KMS-11 (cell line): ENCODE results near the gene APLP1.
"Not testable (repeated sequence)": the region's sequence is repeated elsewhere in the genome, so short reads cannot be mapped to it uniquely, and the experiment has no call there.

Source experiments
- H2AFZ ChIP-seq: fragments of 200-600 bp; sonication (generic); 2 replicates; pipeline ENCODE4 v1.6.1; 2016; ENCODE audit warnings: antibody characterized with exemption, mixed run types, low read depth
- H3K27ac ChIP-seq: fragments of 200-600 bp; sonication (generic); 2 replicates; pipeline ENCODE4 v1.6.1; 2016; ENCODE audit warnings: mild to moderate bottlenecking, mixed run types
- H3K27me3 ChIP-seq: fragments of 200-600 bp; sonication (generic); 2 replicates; pipeline ENCODE4 v1.6.1; 2017; ENCODE audit warnings: mild to moderate bottlenecking, low read depth, mixed run types, moderate library complexity; ENCODE audit not compliant: insufficient read depth
- H3K36me3 ChIP-seq: fragments of 200-600 bp; sonication (generic); 2 replicates; pipeline ENCODE4 v1.6.1; 2017; ENCODE audit warnings: mild to moderate bottlenecking, mixed run types; ENCODE audit not compliant: insufficient read depth
- H3K4me1 ChIP-seq: fragments of 200-600 bp; sonication (generic); 2 replicates; pipeline ENCODE4 v1.6.1; 2016; ENCODE audit warnings: mild to moderate bottlenecking, low read depth, mixed run types; ENCODE audit not compliant: poor library complexity, severe bottlenecking
- H3K4me2 ChIP-seq: fragments of 200-600 bp; sonication (generic); 2 replicates; pipeline ENCODE4 v1.7.0; 2016; ENCODE audit warnings: mild to moderate bottlenecking, mixed run types
- H3K4me3 ChIP-seq: fragments of 200-600 bp; sonication (generic); IDR thresholded peaks from 2 replicates; pipeline ENCODE4 v1.6.1; 2017; ENCODE audit warnings: low read depth, low read length, mixed read lengths; ENCODE audit not compliant: insufficient read depth
- H3K79me2 ChIP-seq: fragments of 200-600 bp; sonication (generic); 2 replicates; pipeline ENCODE4 v1.6.1; 2016; ENCODE audit warnings: low read depth, mixed run types; ENCODE audit not compliant: insufficient read depth
- H3K9ac ChIP-seq: fragments of 200-600 bp; sonication (generic); 2 replicates; pipeline ENCODE4 v1.6.1; 2016; ENCODE audit warnings: mild to moderate bottlenecking, mixed run types
- H4K20me1 ChIP-seq: fragments of 200-600 bp; sonication (generic); 2 replicates; pipeline ENCODE4 v1.6.1; 2016; ENCODE audit warnings: mild to moderate bottlenecking, mixed run types; ENCODE audit not compliant: insufficient read depth
- CTCF ChIP-seq: fragments of 200-600 bp; sonication (generic); conservative IDR thresholded peaks from 2 replicates; pipeline ENCODE4 v1.6.1; 2017; ENCODE audit warnings: low read depth, mild to moderate bottlenecking, antibody characterized with exemption, low read length, moderate library complexity, mixed read lengths

The APLP1 gene

GRCh38 chr19:35830986-35831385 lies 37.4 kb upstream of the APLP1 start:
- Histone ChIP-seq H3K27ac (no peak overlapping the region), H3K4me2 (no peak overlapping the region), H3K36me3 (no peaks in the 10 kb centered on the region), H3K4me3 (no peak overlapping the region), H2AFZ (no peak overlapping the region), H3K9ac (no peak overlapping the region), H4K20me1 (no peaks in the 10 kb centered on the region), H3K4me1 (no peaks in the 10 kb centered on the region), H3K79me2 (no peaks in the 10 kb centered on the region), H3K27me3 (peaks cover 83% of the 10 kb centered on the region)
- TF ChIP-seq CTCF: no peak

- H2AFZ ChIP-seq: no peak overlapping the region
- H3K27me3 ChIP-seq: peaks cover 76% of the 10 kb centered on the region
- no peak for TF ChIP-seq CTCF
- H3K36me3 ChIP-seq: no peaks in the 10 kb centered on the region
- no peak overlapping the region for H3K4me3 ChIP-seq
- H4K20me1 ChIP-seq: no peaks in the 10 kb centered on the region
- no peaks in the 10 kb centered on the region for H3K4me1 ChIP-seq
- H3K9ac ChIP-seq: no peak overlapping the region
- no peak overlapping the region for H3K27ac ChIP-seq
- H3K79me2 ChIP-seq: no peaks in the 10 kb centered on the region
- no peak overlapping the region for H3K4me2 ChIP-seq
Observed at GRCh38 chr19:35832054-35832453, 36.3 kb upstream of the APLP1 start.

GRCh38 chr19:35833972-35834371 lies 34.4 kb upstream of the APLP1 start:
- H3K9ac ChIP-seq: no peak overlapping the region
- H4K20me1 ChIP-seq: no peaks in the 10 kb centered on the region
- no peaks in the 10 kb centered on the region for H3K79me2 ChIP-seq
- no peak overlapping the region for H3K27ac ChIP-seq
- H3K36me3 ChIP-seq: no peaks in the 10 kb centered on the region
- no peak overlapping the region for H3K4me3 ChIP-seq
- no peaks in the 10 kb centered on the region for H3K4me1 ChIP-seq
- H3K4me2 ChIP-seq: no peak overlapping the region
- H2AFZ ChIP-seq: no peak overlapping the region
- peaks cover 65% of the 10 kb centered on the region for H3K27me3 ChIP-seq
- TF ChIP-seq CTCF: no peak

GRCh38 chr19:35836096-35836495 lies 32.3 kb upstream of the APLP1 start:
- H3K36me3 ChIP-seq, H3K4me1 ChIP-seq, H2AFZ ChIP-seq, H3K4me2 ChIP-seq, H3K79me2 ChIP-seq, H3K9ac ChIP-seq, H3K4me3 ChIP-seq, H3K27ac ChIP-seq, H4K20me1 ChIP-seq: not testable (repeated sequence)
- peaks cover 57% of the 10 kb centered on the region; the same call in 1 of the 2 replicates for H3K27me3 ChIP-seq

GRCh38 chr19:35841961-35842595 lies 26.3 kb upstream of the APLP1 start:
- peaks cover 42% of the 10 kb centered on the region for H3K27me3 ChIP-seq
- no peak for TF ChIP-seq CTCF

More at GRCh38 chr19:35841961-35842595, 26.3 kb upstream of the APLP1 start:
- Histone ChIP-seq H3K4me1 (no peaks in the 10 kb centered on the region), H3K27ac (no peak overlapping the region), H3K4me3 (no peak overlapping the region), H4K20me1 (no peaks in the 10 kb centered on the region), H3K36me3 (no peaks in the 10 kb centered on the region), H2AFZ (no peak overlapping the region), H3K79me2 (no peaks in the 10 kb centered on the region), H3K4me2 (no peak overlapping the region), H3K9ac (no peak overlapping the region)
